Prostate gland (tissue), 2 donors: ENCODE measurements around the gene NKD2.

Experiments
- CTCF ChIP-seq, 4 experiments: fragments of 200-600 bp in 2 of 4; fragments of 450-650 bp in 2 of 4; sonication (generic) in 2 of 4; IDR thresholded peaks; 1 replicate in 3 of 4; 2 replicates in 1 of 4; pipeline ENCODE4 v1.5.1; 2016 to 2019; ENCODE audit warnings: antibody characterized with exemption in 4 of 4, mild to moderate bottlenecking in 2 of 4, moderate library complexity in 2 of 4
- POLR2A ChIP-seq: fragments of 450-650 bp; IDR thresholded peaks from one replicate; pipeline ENCODE4 v1.6.1; 2016; ENCODE audit warnings: antibody characterized with exemption, mild to moderate bottlenecking
- POLR2AphosphoS5 ChIP-seq: sonication (generic); formaldehyde crosslinking; IDR thresholded peaks from one replicate; pipeline ENCODE4 v1.6.1; 2017; ENCODE audit warnings: antibody characterized with exemption

DNA sequence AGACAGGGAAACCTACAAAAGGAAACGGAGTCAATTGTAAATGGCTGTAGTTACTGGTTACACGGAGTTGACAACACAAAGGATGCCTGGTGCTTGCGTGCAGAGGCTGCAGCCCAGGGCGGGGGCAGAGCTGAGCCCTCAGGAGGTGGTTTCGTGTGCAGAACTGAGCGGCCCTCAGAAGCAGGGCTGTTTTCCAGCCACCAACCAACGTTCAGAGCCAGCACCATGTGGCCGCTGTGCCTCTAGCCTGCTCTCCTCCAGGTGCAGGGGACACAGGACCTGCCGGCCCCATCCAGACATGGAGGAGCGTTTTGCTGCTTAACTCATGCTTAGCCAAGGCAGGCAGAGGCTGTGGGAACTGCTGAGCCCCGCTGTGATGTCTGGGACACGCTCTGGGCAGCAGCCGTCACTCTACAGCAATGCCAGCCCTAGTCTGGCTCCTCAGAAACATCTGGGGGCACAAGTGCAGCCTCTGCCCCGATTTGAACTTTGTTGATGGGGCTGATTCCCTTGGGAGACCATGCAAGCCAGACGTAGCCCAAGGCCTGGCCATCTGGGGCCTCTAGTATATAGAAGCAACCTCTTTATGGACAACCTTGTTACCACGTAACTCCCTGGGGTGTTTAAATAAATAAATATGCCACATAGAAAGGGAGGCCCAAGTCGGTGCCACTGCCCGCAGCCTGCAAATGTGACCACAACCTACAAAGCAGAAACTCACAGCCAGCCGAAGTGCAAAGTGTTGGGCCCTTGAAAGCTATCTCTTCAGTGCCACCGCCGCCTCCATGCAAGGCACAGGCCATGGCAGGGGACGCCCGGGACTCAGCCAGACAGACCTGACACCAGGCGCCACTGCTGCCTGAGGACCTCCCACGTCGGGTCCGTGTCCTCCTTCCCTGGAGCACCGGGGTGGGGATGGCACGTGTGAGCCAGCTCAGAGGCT, 42.1 kb downstream of the NKD2 start:
- TF ChIP-seq CTCF (IDR thresholded peaks at IDR 0.05) (no peak), POLR2A (no peak), POLR2AphosphoS5 (no peak)
